GM12873 (cell line): ENCODE results near the gene LSM5.

Experiments
- CTCF ChIP-seq: IDR thresholded peaks from 2 replicates; pipeline ENCODE4 v1.5.1; 2012; ENCODE audit warnings: low read depth, mild to moderate bottlenecking, moderate library complexity, low read length, control low read depth; ENCODE audit not compliant: insufficient read depth; ENCODE audit errors: missing control alignments

Gene LSM5

GRCh38 chr7:32447218-32447617 lies 43.0 kb downstream of the LSM5 start:
- TF ChIP-seq CTCF = no peak

DNA sequence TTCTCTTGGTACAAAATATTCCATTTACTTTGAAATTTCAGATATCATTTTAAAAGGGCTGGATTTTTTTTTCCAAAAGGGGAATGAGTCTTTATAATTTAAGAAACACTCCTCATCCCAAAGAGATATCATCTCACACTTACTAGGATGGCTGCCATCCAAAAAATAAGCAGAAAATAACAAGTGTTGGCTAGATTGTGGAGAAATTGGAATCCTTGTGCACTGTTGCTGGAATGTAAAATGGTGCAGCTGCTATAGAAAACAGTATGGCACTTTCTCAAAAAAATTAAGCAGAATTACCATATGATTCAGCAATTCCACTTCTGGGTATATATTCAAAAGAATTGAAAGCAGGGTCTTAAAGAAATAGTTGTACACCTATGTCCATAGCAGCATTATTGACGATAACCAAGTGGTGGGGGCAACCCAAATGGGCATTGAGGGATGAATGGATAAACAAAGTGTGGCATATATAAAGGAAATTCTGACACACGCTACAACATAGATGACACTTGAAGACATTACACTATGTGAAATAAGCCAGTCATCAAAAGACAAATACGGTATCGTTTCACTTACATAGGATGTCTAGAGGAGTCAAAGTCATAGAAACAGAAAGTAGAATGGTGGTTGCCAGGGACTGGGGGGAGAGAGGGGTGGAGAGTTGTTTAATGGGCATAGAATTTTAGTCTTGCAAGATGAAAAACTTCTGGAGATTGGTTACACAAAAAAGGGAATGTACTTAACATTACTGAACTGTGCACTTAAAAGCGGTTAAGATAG lies 53.8 kb downstream of the LSM5 start:
- TF ChIP-seq CTCF = no peak
